SU-DHL-6 (cell line): ENCODE results near the gene CFAP99.

Source experiments
- EZH2phosphoT487 ChIP-seq: fragments of 200-600 bp; sonication (generic), shearing (Covaris generic); conservative IDR thresholded peaks from 2 replicates; pipeline ENCODE4 v1.6.1; 2018; ENCODE audit warnings: mild to moderate bottlenecking, antibody characterized with exemption, low read length, moderate library complexity, mixed read lengths
- TF ChIP-seq, protein P1 (sequence below): fragments of 200-600 bp; sonication (generic); IDR thresholded peaks from one replicate; pipeline ENCODE4 v1.5.1; 2017; ENCODE audit warnings: antibody characterized with exemption, mild to moderate bottlenecking, low read length, moderate library complexity; ENCODE audit not compliant: insufficient read depth, poor library complexity, severe bottlenecking

- TF ChIP-seq, protein P1, sequence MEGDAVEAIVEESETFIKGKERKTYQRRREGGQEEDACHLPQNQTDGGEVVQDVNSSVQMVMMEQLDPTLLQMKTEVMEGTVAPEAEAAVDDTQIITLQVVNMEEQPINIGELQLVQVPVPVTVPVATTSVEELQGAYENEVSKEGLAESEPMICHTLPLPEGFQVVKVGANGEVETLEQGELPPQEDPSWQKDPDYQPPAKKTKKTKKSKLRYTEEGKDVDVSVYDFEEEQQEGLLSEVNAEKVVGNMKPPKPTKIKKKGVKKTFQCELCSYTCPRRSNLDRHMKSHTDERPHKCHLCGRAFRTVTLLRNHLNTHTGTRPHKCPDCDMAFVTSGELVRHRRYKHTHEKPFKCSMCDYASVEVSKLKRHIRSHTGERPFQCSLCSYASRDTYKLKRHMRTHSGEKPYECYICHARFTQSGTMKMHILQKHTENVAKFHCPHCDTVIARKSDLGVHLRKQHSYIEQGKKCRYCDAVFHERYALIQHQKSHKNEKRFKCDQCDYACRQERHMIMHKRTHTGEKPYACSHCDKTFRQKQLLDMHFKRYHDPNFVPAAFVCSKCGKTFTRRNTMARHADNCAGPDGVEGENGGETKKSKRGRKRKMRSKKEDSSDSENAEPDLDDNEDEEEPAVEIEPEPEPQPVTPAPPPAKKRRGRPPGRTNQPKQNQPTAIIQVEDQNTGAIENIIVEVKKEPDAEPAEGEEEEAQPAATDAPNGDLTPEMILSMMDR: no peak
- no peak for TF ChIP-seq EZH2phosphoT487
Observed at GRCh38 chr4:2393353-2394270, 25.1 kb upstream of the CFAP99 start.
